K562 (cell line): Measurements from ENCODE around the gene ISM1. TPM values are rescaled to one million over a fixed set of nuclear protein-coding genes. Genes with fewer than 3 reads are reported as not detected.

Experiments used
- ATAC-seq: fragments of 200-7000 bp; cut with Tn5 transposase; 3 replicates; pipeline ENCODE4 v1.9.1; 2020; ENCODE audit warnings: moderate library complexity
- BruUV-seq: library from RNA; stranded (reverse); fragments of 400-500 nt; replicated peaks from 2 replicates; lab custom pipeline; 2021; lab: Mats Ljungman, UMichigan
- CTCF ChIA-PET: fragments of 300-600 bp; formaldehyde crosslinking; extraction: SDS; loops from one replicate; lab custom pipeline; 2021; ENCODE audit warnings: low intra/inter-chr PET ratio; lab: Yijun Ruan, JAX
- POLR2A ChIA-PET: fragments of 300-600, 350-650 bp; sonication (Branson Sonifier 250); formaldehyde crosslinking; extraction: SDS; loops from one replicate; lab custom pipeline; 2021; ENCODE audit warnings: antibody characterized with exemption, inconsistent platforms; lab: Yijun Ruan, JAX
- DNase-seq, 4 experiments: peaks; one replicate each; pipeline versions ENCODE4 v3.0.0 to v3.0.0-alpha.2; 2011 to 2018; ENCODE audit warnings: low spot score in 3 of 4, mixed read lengths in 3 of 4; ENCODE audit errors: extremely low read depth in 1 of 4
- FAIRE-seq: peaks from 2 replicates; lab custom pipeline; 2011; peaks lifted over from hg19 to GRCh38; lab: Jason Lieb, UNC
- H2AFZ ChIP-seq: 2 replicates; pipeline ENCODE4 v1.6.0; 2011; ENCODE audit warnings: low read depth, low read length, control low read depth, inconsistent platforms
- H3K27ac ChIP-seq: fragments of 200-600 bp; 3 replicates; pipeline ENCODE4 v1.8.0; 2011; ENCODE audit warnings: low read depth, mild to moderate bottlenecking, control low read depth, inconsistent platforms, low read length, moderate library complexity, mixed read lengths; ENCODE audit errors: extremely low read depth
- H3K27me3 ChIP-seq, 2 experiments: fragments of 300-600 bp in 1 of 2; 2 replicates in 1 of 2; 3 replicates in 1 of 2; pipeline versions ENCODE4 v1.6.0 to v1.8.0; 2011; ENCODE audit warnings: inconsistent platforms in 2 of 2, low read length in 2 of 2, mild to moderate bottlenecking in 1 of 2, mixed read lengths in 1 of 2, moderate library complexity in 1 of 2; ENCODE audit not compliant: control insufficient read depth in 2 of 2, insufficient read depth in 2 of 2
- H3K36me3 ChIP-seq: fragments of 300-600 bp; 3 replicates; pipeline ENCODE4 v1.8.0; 2011; ENCODE audit warnings: mild to moderate bottlenecking, low read length, inconsistent platforms; ENCODE audit not compliant: control insufficient read depth, insufficient read depth
- H3K4me1 ChIP-seq, 2 experiments: fragments of 200-600 bp in 1 of 2; replicated peaks in 1 of 2; 2 replicates in 1 of 2; 3 replicates in 1 of 2; pipeline versions ENCODE4 v1.5.1 to v1.8.0; 2011; ENCODE audit warnings: inconsistent platforms in 2 of 2, low read length in 2 of 2, mild to moderate bottlenecking in 1 of 2, mixed read lengths in 1 of 2, moderate library complexity in 1 of 2; ENCODE audit not compliant: control insufficient read depth in 2 of 2, insufficient read depth in 2 of 2
- H3K4me2 ChIP-seq: 2 replicates; pipeline ENCODE4 v1.6.1; 2011; ENCODE audit warnings: low read length, control low read depth, inconsistent platforms, mixed read lengths; ENCODE audit not compliant: insufficient read depth
- H3K4me3 ChIP-seq: fragments of 200-600 bp; sonication (generic), shearing (Covaris generic); 2 replicates; pipeline ENCODE4 v1.5.1; 2016; ENCODE audit warnings: control low read depth, inconsistent platforms
- H3K79me2 ChIP-seq: fragments of 200-600 bp; 3 replicates; pipeline ENCODE4 v1.8.0; 2011; ENCODE audit warnings: low read length, inconsistent platforms; ENCODE audit not compliant: control insufficient read depth, insufficient read depth
- H3K9ac ChIP-seq, 2 experiments: 2 replicates each; pipeline versions ENCODE4 v1.6.0 to v1.6.1; 2011; ENCODE audit warnings: low read depth in 2 of 2, low read length in 2 of 2, control low read depth in 1 of 2, inconsistent platforms in 1 of 2, mild to moderate bottlenecking in 1 of 2, mixed read lengths in 1 of 2; ENCODE audit not compliant: insufficient read depth in 1 of 2
- H3K9me1 ChIP-seq: one replicate; pipeline ENCODE4 v1.6.0; 2011; ENCODE audit warnings: inconsistent platforms, mild to moderate bottlenecking, low read length, moderate library complexity; ENCODE audit not compliant: control insufficient read depth, insufficient read depth
- H3K9me3 ChIP-seq: replicated peaks from 2 replicates; pipeline ENCODE4 v1.5.1; 2011; ENCODE audit warnings: low read depth, low read length, inconsistent platforms; ENCODE audit not compliant: control insufficient read depth, insufficient read depth
- H4K20me1 ChIP-seq: replicated peaks from 2 replicates; pipeline ENCODE4 v1.6.1; 2011; ENCODE audit warnings: low read length, inconsistent platforms, mixed read lengths; ENCODE audit not compliant: control insufficient read depth, insufficient read depth
- ARHGAP35 ChIP-seq: fragments of 450-650 bp; IDR thresholded peaks from 2 replicates; pipeline ENCODE4 v1.6.1; 2018; ENCODE audit not compliant: partially characterized antibody
- ARID2 ChIP-seq: fragments of 450-650 bp; IDR thresholded peaks from 2 replicates; pipeline ENCODE4 v1.6.1; 2017; ENCODE audit warnings: antibody characterized with exemption, mild to moderate bottlenecking
- GATAD2A ChIP-seq: fragments of 450-650 bp; IDR thresholded peaks from 2 replicates; pipeline ENCODE4 v1.6.1; 2017
- GTF2E2 ChIP-seq: fragments of 200-800 bp; sonication (Bioruptor generic); IDR thresholded peaks from 2 replicates; pipeline ENCODE4 v1.6.1; 2016; ENCODE audit warnings: missing genetic modification characterization, missing compliant biosample characterization
- LARP7 ChIP-seq: fragments of 450-650 bp; IDR thresholded peaks from 2 replicates; pipeline ENCODE4 v1.6.1; 2016
- NCOA1 ChIP-seq: fragments of 450-650 bp; IDR thresholded peaks from 2 replicates; pipeline ENCODE4 v1.6.1; 2016; ENCODE audit warnings: low read depth
- NFIC ChIP-seq: fragments of 450-650 bp; IDR thresholded peaks from 2 replicates; pipeline ENCODE4 v1.6.1; 2017; ENCODE audit warnings: mild to moderate bottlenecking, inconsistent platforms
- NR1H2 ChIP-seq: sonication (generic); formaldehyde crosslinking; IDR thresholded peaks from 2 replicates; pipeline ENCODE4 v1.4.0; 2020; ENCODE audit warnings: mild to moderate bottlenecking, missing genetic modification reagents
- SMARCB1 ChIP-seq: IDR thresholded peaks from 2 replicates; pipeline ENCODE4 v1.6.1; 2011; ENCODE audit warnings: improper control_type of control experiment, low read depth; ENCODE audit not compliant: insufficient read length
- SMC3 ChIP-seq: conservative IDR thresholded peaks from 2 replicates; pipeline ENCODE4 v1.6.1; 2011; ENCODE audit warnings: low read depth, low read length, improper control_type of control experiment; ENCODE audit not compliant: insufficient read depth
- STAT6 ChIP-seq: sonication (generic); formaldehyde crosslinking; IDR thresholded peaks from 2 replicates; pipeline ENCODE4 v1.8.1; 2023; ENCODE audit warnings: mild to moderate bottlenecking, missing genetic modification reagents
- TCFL5 ChIP-seq: fragments of 250-450 bp; sonication (Bioruptor Pico); conservative IDR thresholded peaks from 2 replicates; pipeline ENCODE4 v1.6.1; 2021; ENCODE audit warnings: mild to moderate bottlenecking, moderate library complexity, matching md5 sums
- ZNF668 ChIP-seq: fragments of 250-450 bp; sonication (Bioruptor Pico); IDR thresholded peaks from 2 replicates; pipeline ENCODE4 v1.8.0; 2022; ENCODE audit warnings: mild to moderate bottlenecking, inconsistent platforms
- WGBS: fragments of 100-300 bp; shearing (Covaris generic); methylation state at CpG from one replicate; pipeline ENCODE4 v1.1.6; 2016; ENCODE audit warnings: low coverage, mixed read lengths; ENCODE audit not compliant: insufficient coverage; ENCODE audit errors: missing lambda C conversion rate; 5-methylcytosine and 5-hydroxymethylcytosine counted together
- in situ Hi-C: fragments of 300-500 bp; cut with MboI; formaldehyde crosslinking; loops from 4 replicates; pipeline ENCODE4 v1.15.0; 2018; ENCODE audit warnings: inconsistent platforms, mixed read lengths
- intact Hi-C: fragments of 100-400 bp; cut with micrococcal nuclease; formaldehyde crosslinking; loops from 2 replicates; pipeline ENCODE4 v1.14.2; 2022
- polyA plus RNA-seq, 8 experiments: library from polyadenylated mRNA; depleted of rRNA in 4 of 8; stranded (reverse) in 5 of 8; unstranded in 3 of 8; fragments of >200 nt; fragmentation: Nextera tagmentation in 2 of 8; fragmentation: Illumina TruSeq in 1 of 8; extraction: Ambion mirVana in 2 of 8; extraction: Trizol in 1 of 8; gene quantifications; 2 replicates each; pipeline versions ENCODE4 v1.2.1 to v1.2.3, GENCODE V29; 2011 to 2014; ENCODE audit warnings: inconsistent platforms in 1 of 8, missing spikeins in 1 of 8
- total RNA-seq, 7 experiments: library from RNA; depleted of rRNA in 6 of 7; stranded (reverse); fragments of >200 nt in 6 of 7; fragmentation: Illumina TruSeq in 2 of 7; extraction: Trizol in 2 of 7; gene quantifications; 2 replicates each; pipeline versions ENCODE4 v1.2.1 to v1.2.3, GENCODE V29; 2011 to 2021; ENCODE audit warnings: low replicate concordance in 1 of 7

The ISM1 gene
- total and polyA plus RNA-seq, 9 of the 15 experiments (the other 6 are each of a cell fraction or from before 2014, with no cell fraction given): not detected

GRCh38 chr20:13186043-13186774 lies 34.9 kb upstream of the ISM1 start:
- 0% methylated on average over 3 of the region's 3 CpGs for WGBS
- FAIRE-seq (no peak), DNase-seq (no peak)
- Histone ChIP-seq H3K36me3 (no peaks in the 10 kb centered on the region), H3K27me3 (no peaks in the 10 kb centered on the region), H3K79me2 (no peaks in the 10 kb centered on the region), H3K9me3 (no peaks in the 10 kb centered on the region), H4K20me1 (no peaks in the 10 kb centered on the region), H3K27ac (no peak overlapping the region)
- no TSS peak for BruUV-seq
- no peak for TF ChIP-seq SMARCB1
- TF ChIP-seq, all 486 proteins: peak for 0
- no peaks in the 10 kb centered on the region for H3K9me1 ChIP-seq
- no peak overlapping the region for H3K4me2 ChIP-seq
- ChIA-PET POLR2A (no interaction called here), CTCF (no interaction called here)
- no peak overlapping the region for H2AFZ ChIP-seq
- ATAC-seq: no peak
- no peak overlapping the region for H3K9ac ChIP-seq
- H3K4me3 ChIP-seq: no peak overlapping the region
- H3K4me1 ChIP-seq: no peaks in the 10 kb centered on the region
- in situ Hi-C loops: no loop called here
- intact Hi-C loops: no loop called here

- no TSS peak for BruUV-seq
- ChIA-PET POLR2A (no interaction called here), CTCF (interaction anchor here (0.6 kb wide), 1 partner anchor 25 kb away, joined by 3 read pairs; no protein-coding TSS in a partner anchor)
- ATAC-seq: no peak
- Histone ChIP-seq H2AFZ (no peak overlapping the region), H3K9ac (no peak overlapping the region), H3K9me3 (no peaks in the 10 kb centered on the region), H3K4me1 (no peaks in the 10 kb centered on the region), H3K27me3 (no peaks in the 10 kb centered on the region), H3K4me2 (no peak overlapping the region), H3K9me1 (no peaks in the 10 kb centered on the region), H3K4me3 (no peak overlapping the region), H3K79me2 (no peaks in the 10 kb centered on the region), H3K36me3 (no peaks in the 10 kb centered on the region), H4K20me1 (no peaks in the 10 kb centered on the region), H3K27ac (no peak overlapping the region)
- WGBS: 0% methylated on average over 2 of the region's 2 CpGs
- in situ Hi-C loops (no loop called here), intact Hi-C loops (no loop called here)
- TF ChIP-seq NFIC (no peak), TCFL5 (CRISPR knock-in tag) (no peak), STAT6 (CRISPR knock-in tag) (no peak), GTF2E2 (tag) (no peak), NCOA1 (no peak), SMC3 (no peak), ARID2 (no peak), ZNF668 (CRISPR knock-in tag) (no peak), LARP7 (no peak), GATAD2A (no peak), NR1H2 (CRISPR knock-in tag) (no peak), ARHGAP35 (no peak)
- no peak for FAIRE-seq
- DNase-seq: no peak
These were observed 33.2 kb upstream of the ISM1 start for GRCh38 chr20:13187899-13188298.
